H1 (cell line): ENCODE measurements around the gene STEEP1. TPM values are rescaled to one million over a fixed set of nuclear protein-coding genes. Genes with fewer than 3 reads are reported as not detected.

Experiments used
- CTCF ChIA-PET: fragments of 300-600 bp; sonication (Branson Sonifier 250); formaldehyde crosslinking; loops from one replicate; lab custom pipeline; 2021; ENCODE audit not compliant: partially characterized antibody; lab: Charles Lee
- POLR2A ChIA-PET: fragments of 300-600 bp; sonication (Branson Sonifier 250); formaldehyde crosslinking; loops from one replicate; lab custom pipeline; 2021; ENCODE audit warnings: inconsistent platforms; ENCODE audit not compliant: partially characterized antibody; lab: Charles Lee
- DNase-seq, 2 experiments: peaks; one replicate each; pipeline versions ENCODE4 v3.0.0 to v3.0.0-alpha.2; 2010 to 2022; ENCODE audit warnings: low spot score in 2 of 2, low read depth in 1 of 2, mixed read lengths in 1 of 2
- FAIRE-seq: peaks from 2 replicates; lab custom pipeline; 2011; peaks lifted over from hg19 to GRCh38; lab: Jason Lieb, UNC
- H2AFZ ChIP-seq: 2 replicates; pipeline ENCODE4 v1.8.1; 2012; ENCODE audit warnings: low read length, inconsistent platforms
- H2AK5ac ChIP-seq: 2 replicates; pipeline ENCODE4 v1.6.1; 2013; ENCODE audit warnings: low read depth, low read length
- H2BK120ac ChIP-seq: replicated peaks from 2 replicates; pipeline ENCODE3; 2013; ENCODE audit warnings: low read depth, low read length, inconsistent platforms
- H2BK12ac ChIP-seq: 2 replicates; pipeline ENCODE4 v1.6.1; 2013; ENCODE audit warnings: low read depth, low read length
- H2BK15ac ChIP-seq: 2 replicates; pipeline ENCODE4 v1.6.1; 2013; ENCODE audit warnings: low read length
- H2BK20ac ChIP-seq: 2 replicates; pipeline ENCODE4 v1.6.1; 2013; ENCODE audit warnings: low read length
- H2BK5ac ChIP-seq: 2 replicates; pipeline ENCODE4 v1.6.1; 2013; ENCODE audit warnings: low read depth, low read length
- H3K14ac ChIP-seq: 2 replicates; pipeline ENCODE4 v1.6.1; 2013; ENCODE audit warnings: inconsistent platforms; ENCODE audit not compliant: insufficient read length
- H3K18ac ChIP-seq: 2 replicates; pipeline ENCODE4 v1.6.1; 2013; ENCODE audit warnings: low read length; ENCODE audit errors: extremely low read depth
- H3K23ac ChIP-seq: 2 replicates; pipeline ENCODE4 v1.6.1; 2013; ENCODE audit warnings: inconsistent platforms; ENCODE audit not compliant: insufficient read length
- H3K23me2 ChIP-seq: 2 replicates; pipeline ENCODE4 v1.6.1; 2013; ENCODE audit warnings: low read depth, low read length
- H3K27ac ChIP-seq: 2 replicates; pipeline ENCODE4 v1.6.1; 2011; ENCODE audit warnings: low read depth, low read length, inconsistent platforms
- H3K27me3 ChIP-seq, 4 experiments: replicated peaks in 1 of 4; 1 replicate in 1 of 4; 2 replicates in 3 of 4; pipeline versions ENCODE4 v1.6.1 to v1.8.1; 2011 to 2013; ENCODE audit warnings: low read length in 3 of 4, mild to moderate bottlenecking in 3 of 4, inconsistent platforms in 2 of 4, mixed read lengths in 2 of 4, moderate library complexity in 1 of 4; ENCODE audit not compliant: control insufficient read depth in 3 of 4, insufficient read depth in 3 of 4; ENCODE audit errors: extremely low read depth in 1 of 4
- H3K36me3 ChIP-seq, 4 experiments: 2 replicates each; pipeline versions ENCODE4 v1.6.1 to v1.8.1; 2011 to 2013; ENCODE audit warnings: mild to moderate bottlenecking in 4 of 4, low read length in 3 of 4, moderate library complexity in 2 of 4, control low read depth in 1 of 4, inconsistent platforms in 1 of 4; ENCODE audit not compliant: insufficient read depth in 4 of 4, control insufficient read depth in 2 of 4
- H3K4ac ChIP-seq: replicated peaks from 2 replicates; pipeline ENCODE3; 2013; ENCODE audit warnings: low read length, low read depth, mixed read lengths, inconsistent platforms; ENCODE audit not compliant: insufficient read length
- H3K4me1 ChIP-seq, 4 experiments: replicated peaks in 1 of 4; 1 replicate in 1 of 4; 2 replicates in 3 of 4; pipeline versions ENCODE4 v1.6.1 to v1.8.1; 2011 to 2013; ENCODE audit warnings: low read length in 3 of 4, inconsistent platforms in 2 of 4, mixed read lengths in 1 of 4; ENCODE audit not compliant: insufficient read depth in 4 of 4, control insufficient read depth in 3 of 4
- H3K4me2 ChIP-seq, 2 experiments: 2 replicates each; pipeline versions ENCODE4 v1.6.1 to v1.8.1; 2011 to 2013; ENCODE audit warnings: low read depth in 2 of 2, low read length in 2 of 2, control low read depth in 1 of 2, inconsistent platforms in 1 of 2, mild to moderate bottlenecking in 1 of 2; ENCODE audit not compliant: insufficient read depth in 1 of 2
- H3K4me3 ChIP-seq, 4 experiments: fragments of 200-600, 300-600 bp in 1 of 4; sonication (generic), shearing (Covaris generic), sonication (Bioruptor Twin) in 1 of 4; 2 replicates each; pipeline versions ENCODE4 v1.5.1 to v1.8.1; 2011 to 2016; ENCODE audit warnings: low read length in 4 of 4, low read depth in 3 of 4, control low read depth in 2 of 4, inconsistent platforms in 2 of 4, mild to moderate bottlenecking in 2 of 4, mixed read lengths in 1 of 4, moderate library complexity in 1 of 4; ENCODE audit not compliant: insufficient read depth in 2 of 4; ENCODE audit errors: extremely low read depth in 1 of 4
- H3K56ac ChIP-seq: replicated peaks from 2 replicates; pipeline ENCODE3; 2013; ENCODE audit warnings: low read depth, mild to moderate bottlenecking, mixed read lengths, low read length, inconsistent platforms; ENCODE audit not compliant: insufficient read length
- H3K79me1 ChIP-seq: 2 replicates; pipeline ENCODE4 v1.6.1; 2013; ENCODE audit warnings: low read depth, low read length, control low read depth
- H3K79me2 ChIP-seq, 2 experiments: 2 replicates each; pipeline versions ENCODE4 v1.6.1 to v1.8.1; 2012 to 2013; ENCODE audit warnings: low read length in 2 of 2, mild to moderate bottlenecking in 2 of 2, inconsistent platforms in 1 of 2; ENCODE audit not compliant: insufficient read depth in 2 of 2, control insufficient read depth in 1 of 2
- H3K9ac ChIP-seq, 4 experiments: replicated peaks in 1 of 4; 1 replicate in 1 of 4; 2 replicates in 3 of 4; pipeline versions ENCODE4 v1.6.1 to v1.8.1; 2011 to 2013; ENCODE audit warnings: low read depth in 3 of 4, low read length in 3 of 4, control low read depth in 2 of 4, mild to moderate bottlenecking in 2 of 4, moderate library complexity in 2 of 4, inconsistent platforms in 1 of 4; ENCODE audit errors: extremely low read depth in 1 of 4
- H3K9me3 ChIP-seq, 2 experiments: 2 replicates each; pipeline versions ENCODE4 v1.6.1 to v1.8.1; 2012 to 2013; ENCODE audit warnings: mild to moderate bottlenecking in 2 of 2, moderate library complexity in 2 of 2, control low read depth in 1 of 2, inconsistent platforms in 1 of 2, low read depth in 1 of 2, low read length in 1 of 2, mixed read lengths in 1 of 2; ENCODE audit not compliant: insufficient read depth in 2 of 2
- H4K20me1 ChIP-seq, 2 experiments: replicated peaks in 1 of 2; 2 replicates each; pipeline versions ENCODE3 to v1.8.1; 2011 to 2013; ENCODE audit warnings: inconsistent platforms in 2 of 2, low read length in 2 of 2, mild to moderate bottlenecking in 1 of 2; ENCODE audit not compliant: insufficient read depth in 2 of 2, control insufficient read depth in 1 of 2
- H4K5ac ChIP-seq: 2 replicates; pipeline ENCODE4 v1.6.1; 2013; ENCODE audit warnings: low read length, low read depth, mixed read lengths, inconsistent platforms; ENCODE audit not compliant: insufficient read length
- H4K8ac ChIP-seq: 2 replicates; pipeline ENCODE4 v1.8.0; 2013; ENCODE audit warnings: mild to moderate bottlenecking, moderate library complexity, low read length, inconsistent platforms; ENCODE audit not compliant: insufficient read depth; ENCODE audit errors: extremely low read depth
- H4K91ac ChIP-seq: replicated peaks from 2 replicates; pipeline ENCODE3; 2013; ENCODE audit warnings: low read length, mixed read lengths, inconsistent platforms; ENCODE audit not compliant: insufficient read length
- CTCF ChIP-seq, 3 experiments: IDR thresholded peaks; 1 replicate in 2 of 3; 2 replicates in 1 of 3; pipeline versions ENCODE4 v1.5.1 to v1.6.1; 2011; ENCODE audit warnings: low read length in 3 of 3, mild to moderate bottlenecking in 3 of 3, inconsistent platforms in 2 of 3, low read depth in 1 of 3, moderate library complexity in 1 of 3; ENCODE audit not compliant: insufficient read depth in 1 of 3; ENCODE audit errors: control extremely low read depth in 1 of 3
- FOSL1 ChIP-seq: IDR thresholded peaks from 2 replicates; pipeline ENCODE4 v1.6.1; 2011; ENCODE audit warnings: mild to moderate bottlenecking, low read depth, low read length, moderate library complexity; ENCODE audit not compliant: insufficient read depth
- RAD21 ChIP-seq, 2 experiments: IDR thresholded peaks in 1 of 2; conservative IDR thresholded peaks in 1 of 2; 2 replicates each; pipeline ENCODE4 v1.6.1; 2011; ENCODE audit warnings: low read depth in 2 of 2, low read length in 2 of 2, improper control_type of control experiment in 1 of 2, inconsistent platforms in 1 of 2, mild to moderate bottlenecking in 1 of 2, moderate library complexity in 1 of 2
- WGBS, 2 experiments: shearing (Covaris generic) in 1 of 2; methylation state at CpG; one replicate each; pipeline versions ENCODE4 v1.1.6 to v1.1.7; 2013 to 2015; ENCODE audit warnings: low lambda C conversion rate in 2 of 2, mixed read lengths in 2 of 2, inconsistent platforms in 1 of 2, low coverage in 1 of 2, missing lambda C conversion rate in 1 of 2; ENCODE audit not compliant: insufficient replicate concordance in 2 of 2, insufficient coverage in 1 of 2, insufficient read length in 1 of 2; ENCODE audit errors: extremely low coverage in 1 of 2, missing lambda C conversion rate in 1 of 2; 5-methylcytosine and 5-hydroxymethylcytosine counted together
- polyA plus RNA-seq, 7 experiments: library from polyadenylated mRNA; depleted of rRNA in 3 of 7; stranded (reverse) in 5 of 7; unstranded in 2 of 7; fragments of >200 nt in 5 of 7; fragments of 200-250 nt in 2 of 7; gene quantifications; 1 replicate in 5 of 7; 2 replicates in 1 of 7; 4 replicates in 1 of 7; pipeline versions ENCODE4 v1.2.1 to v1.2.3, GENCODE V29; 2011 to 2013; ENCODE audit warnings: missing spikeins in 2 of 7, mixed read lengths in 2 of 7
- total RNA-seq: library from RNA; stranded (reverse); fragmentation: NEBNext Ultra II Directional; extraction: Animal tissue kit (Norgen Biotek cat#: 25700); gene quantifications from 2 replicates; pipeline ENCODE4 v1.2.1, GENCODE V29; 2021

The STEEP1 gene
- total and polyA plus RNA-seq, 2 of the 8 experiments (the other 6 are each of a cell fraction or from before 2014, with no cell fraction given): 9.2 to 29.7 TPM

GRCh38 chrX:119488749-119489148, 76.5 kb downstream of the STEEP1 start:
- no peak overlapping the region for H2BK20ac ChIP-seq
- ChIA-PET POLR2A (interaction anchor here (0.6 kb wide), 1 partner anchor 250 kb away, joined by 3 read pairs; no protein-coding TSS in a partner anchor), CTCF (interaction anchor here (0.6 to 4.4 kb wide), 18 partner anchors 8 to 251 kb away, joined by 3 to 34 read pairs (median 4); no protein-coding TSS in a partner anchor)
- TF ChIP-seq FOSL1 (no peak), RAD21 (IDR thresholded peaks at IDR 0.05 in 1 of 2, conservative IDR thresholded peaks at IDR 0.05 in 1 of 2; ENCODE audit: low read depth in 2 of 2, low read length in 2 of 2) (peak; percentile 29 to 53; a peak in 3 of 4 replicates), CTCF (IDR thresholded peaks at IDR 0.05; ENCODE audit: control extremely low read depth in 1 of 3, insufficient read depth in 1 of 3, low read depth in 1 of 3, low read length in 3 of 3) (peak in 2 of 3 experiments; percentile 39 to 46; a peak in 3 of 4 replicates)
- no peaks in the 10 kb centered on the region for H3K9me3 ChIP-seq
- H2BK120ac ChIP-seq: no peak overlapping the region
- no peaks in the 10 kb centered on the region for H3K4me1 ChIP-seq
- H2BK15ac ChIP-seq: no peak overlapping the region
- WGBS, 2 experiments: 38% methylated on average over 5 of the region's 8 CpGs; no CpG with 5 or more reads in 1 of the 2 experiments
- no peaks in the 10 kb centered on the region for H3K79me2 ChIP-seq
- H3K56ac ChIP-seq: no peak overlapping the region
- no peak overlapping the region for H3K4ac ChIP-seq
- no peaks in the 10 kb centered on the region for H3K79me1 ChIP-seq
- H3K36me3 ChIP-seq: no peaks in the 10 kb centered on the region
- H3K18ac ChIP-seq: no peak overlapping the region
- no peaks in the 10 kb centered on the region for H3K23me2 ChIP-seq
- H2BK12ac ChIP-seq: no peak overlapping the region
- no peak overlapping the region for H3K9ac ChIP-seq
- no peak overlapping the region for H3K4me3 ChIP-seq
- no peak overlapping the region for H3K14ac ChIP-seq
- H2BK5ac ChIP-seq: no peak overlapping the region
- no peak overlapping the region for H3K4me2 ChIP-seq
- FAIRE-seq: no peak
- H3K23ac ChIP-seq: no peak overlapping the region
- no peak overlapping the region for H4K8ac ChIP-seq
- H4K20me1 ChIP-seq: no peaks in the 10 kb centered on the region
- no peak overlapping the region for H4K91ac ChIP-seq
- no peaks in the 10 kb centered on the region for H3K27me3 ChIP-seq
- peak in 1 of 2 experiments; percentile 56 for DNase-seq
- H4K5ac ChIP-seq: no peak overlapping the region
- no peak overlapping the region for H2AK5ac ChIP-seq
- H2AFZ ChIP-seq: no peak overlapping the region
- no peak overlapping the region for H3K27ac ChIP-seq
